Measurements from ENCODE around the gene ISLR.

The ISLR gene

DNA sequence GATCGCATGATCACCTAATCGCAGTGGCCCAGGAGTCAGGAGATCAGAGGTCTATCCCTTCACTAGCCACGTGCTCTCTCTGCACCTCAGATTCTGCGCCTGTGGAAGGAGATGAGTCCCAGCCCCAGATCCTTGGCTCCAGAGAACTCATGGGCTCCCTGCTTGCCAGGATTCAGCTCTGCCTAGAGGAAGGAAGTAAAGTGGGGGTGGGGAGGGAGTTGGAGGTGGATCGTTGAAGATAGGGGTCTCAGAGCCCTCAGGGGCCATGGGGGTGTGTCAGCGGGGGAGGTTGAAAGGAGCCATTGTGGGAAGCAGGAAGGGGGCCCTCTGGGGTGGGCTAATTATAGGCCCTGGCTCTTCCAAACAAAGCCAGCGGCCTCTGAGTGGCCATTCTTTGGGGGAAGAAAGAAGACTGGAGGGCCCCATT is 40.4 kb downstream of the ISLR start:
- DNase-seq = no peak

DNA sequence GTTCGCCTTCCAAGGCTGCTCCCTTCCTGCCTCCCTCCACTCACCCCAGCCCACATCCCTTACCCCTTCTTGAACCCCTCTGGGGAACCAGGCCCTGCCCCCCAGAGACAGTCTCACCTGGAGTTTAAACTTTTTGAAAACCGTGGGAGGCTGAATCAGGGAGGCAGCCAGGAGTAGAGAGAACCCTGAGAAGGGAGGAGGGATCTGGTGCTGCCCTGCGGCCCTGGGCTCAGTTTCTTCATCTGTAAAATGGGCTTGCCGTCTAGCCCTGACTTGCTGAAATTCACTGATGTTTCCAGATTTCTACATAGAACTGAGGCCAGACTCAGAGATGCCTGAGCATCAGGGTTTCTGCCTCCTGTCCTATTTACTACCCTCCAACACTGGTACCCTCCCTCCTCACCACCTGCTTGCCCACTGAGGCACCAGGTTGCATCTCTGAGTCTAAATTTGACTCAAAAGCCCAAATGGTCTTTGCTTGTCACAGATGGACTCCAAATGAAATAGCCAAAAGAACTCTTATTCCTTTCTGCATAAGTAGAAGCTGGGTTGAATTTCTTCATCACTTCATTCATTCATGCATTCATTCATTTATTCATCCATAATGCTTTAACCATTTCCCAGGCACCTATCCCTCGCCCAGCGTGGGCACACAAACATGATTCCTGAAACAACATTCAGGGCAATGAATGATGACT is 41.0 kb downstream of the ISLR start:
- DNase-seq = no peak

GRCh38 chr15:74215958-74216357 is 42.4 kb downstream of the ISLR start:
- no peak for DNase-seq

GRCh38 chr15:74216949-74217348 is 43.4 kb downstream of the ISLR start:
- DNase-seq = no peak

GRCh38 chr15:74217907-74218885 is 44.7 kb downstream of the ISLR start:
- DNase-seq = no peak

DNA sequence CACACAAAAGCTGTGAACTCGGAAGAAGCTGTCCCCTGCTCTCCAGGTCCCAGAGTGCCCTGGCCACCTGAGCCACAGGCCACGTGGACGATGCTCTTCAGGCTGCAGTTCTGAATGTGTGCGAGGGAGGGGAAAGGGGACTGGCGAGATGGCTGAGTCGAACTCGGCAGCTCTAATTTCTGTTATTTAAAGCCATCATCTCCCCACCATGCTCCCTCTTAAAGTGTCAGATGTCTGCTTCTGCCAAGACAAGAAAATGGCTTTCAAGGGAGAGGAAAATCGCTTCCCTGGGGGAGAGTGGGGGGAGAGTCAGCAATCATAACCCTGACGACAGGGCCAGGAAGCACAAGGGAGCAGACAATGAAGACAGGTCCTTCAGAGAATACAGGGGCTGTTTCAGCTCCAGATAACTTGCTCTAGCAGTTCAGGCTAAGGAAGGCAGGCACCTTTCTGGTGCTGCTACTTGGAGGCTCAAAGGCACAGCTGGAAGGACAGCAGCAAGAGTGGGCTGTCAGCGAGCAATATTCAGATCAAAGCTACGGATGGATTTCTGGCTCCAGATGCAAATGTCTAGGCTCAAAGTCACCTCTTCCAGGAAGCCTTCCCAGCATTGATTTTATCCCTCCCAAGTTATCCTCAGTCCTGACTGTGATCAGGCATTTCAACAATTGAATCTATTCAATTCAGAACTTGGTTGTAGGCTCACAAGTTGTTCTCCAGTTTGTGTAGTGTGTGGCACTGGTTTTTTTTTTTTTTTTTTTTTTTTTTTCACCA is 47.2 kb downstream of the ISLR start:
- no peak for DNase-seq

DNA sequence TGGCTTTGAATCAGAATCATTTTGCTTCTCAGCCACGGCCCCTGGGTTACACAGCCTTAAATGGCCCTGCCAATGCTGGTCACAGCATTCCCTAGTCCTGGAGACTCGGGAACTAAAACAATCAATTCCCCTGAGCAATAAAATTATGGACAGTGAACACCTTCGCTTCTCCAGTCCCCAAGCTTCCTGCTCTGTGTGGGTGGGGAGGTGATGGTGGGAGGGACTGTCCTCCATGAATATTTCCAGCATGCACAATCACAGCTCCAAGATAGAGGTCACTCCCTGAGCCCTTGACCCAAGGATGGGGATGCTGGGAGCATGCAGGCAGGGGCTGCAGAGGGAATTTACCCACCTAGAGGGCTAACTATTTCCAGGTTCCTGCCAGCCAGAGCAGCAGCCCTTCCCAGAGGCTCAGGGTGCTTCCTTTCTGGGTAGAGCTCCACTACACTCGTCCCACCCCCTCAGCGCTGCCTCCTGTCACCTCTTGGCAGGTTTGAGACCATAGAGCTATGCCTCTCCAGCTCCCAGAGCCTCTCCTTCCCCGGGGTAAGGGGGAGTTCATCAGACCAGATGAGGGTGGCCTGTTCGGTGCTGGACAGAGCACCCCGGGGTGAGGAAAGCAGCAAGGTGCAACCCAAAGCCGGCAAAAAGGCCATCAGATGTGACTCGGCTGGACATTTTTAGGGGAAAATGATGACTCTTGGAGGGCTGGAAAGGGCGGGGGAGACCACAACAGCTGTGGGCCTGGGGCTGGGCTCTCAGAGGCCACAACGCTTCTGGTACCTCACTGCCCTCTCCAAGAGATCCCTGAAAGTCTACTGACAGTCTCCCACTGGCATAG is 48.1 kb downstream of the ISLR start:
- no peak for DNase-seq

DNA sequence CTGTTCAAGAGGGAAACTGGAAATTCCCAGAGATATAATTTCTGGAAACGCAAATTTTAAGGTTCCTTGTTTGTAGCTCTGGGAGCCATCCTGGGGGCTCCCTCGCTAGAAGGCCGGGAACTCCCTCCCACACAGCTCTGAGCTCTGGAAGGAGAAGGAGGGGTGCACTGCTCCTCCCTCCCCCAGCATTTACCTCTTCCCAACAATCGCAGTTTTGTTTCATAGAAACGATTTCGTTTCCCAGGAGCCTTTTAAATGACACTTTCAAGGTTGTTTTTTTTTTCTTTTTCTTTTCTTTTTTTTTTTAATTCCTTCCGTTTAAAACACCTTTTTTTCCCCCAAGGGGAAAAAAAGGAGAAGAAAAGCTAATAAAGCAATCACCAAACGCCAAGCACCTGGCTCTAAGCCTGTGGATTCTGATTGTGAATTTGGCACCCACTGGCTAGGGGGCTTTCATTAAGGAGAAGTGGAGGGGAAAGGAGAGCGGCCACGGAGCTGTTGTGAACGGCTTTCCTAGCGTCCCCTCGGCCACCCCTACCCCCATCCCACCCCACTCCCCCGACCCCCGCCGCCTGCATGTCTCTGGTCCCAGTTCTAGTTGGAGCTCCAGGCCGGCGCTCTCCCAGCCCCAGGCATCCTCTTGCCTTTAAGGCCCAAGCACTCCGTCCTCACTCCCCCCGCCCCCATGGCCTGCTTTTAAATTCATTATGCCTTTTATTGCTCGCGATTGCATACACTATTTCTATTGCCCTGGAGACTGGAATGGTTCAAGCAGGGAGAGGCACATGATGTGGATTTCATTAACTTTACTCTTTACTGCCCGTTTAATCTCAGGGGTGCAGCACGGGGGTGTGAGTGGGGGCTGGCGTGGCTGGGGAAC is 49.0 kb downstream of the ISLR start:
- DNase-seq = no peak

DNA sequence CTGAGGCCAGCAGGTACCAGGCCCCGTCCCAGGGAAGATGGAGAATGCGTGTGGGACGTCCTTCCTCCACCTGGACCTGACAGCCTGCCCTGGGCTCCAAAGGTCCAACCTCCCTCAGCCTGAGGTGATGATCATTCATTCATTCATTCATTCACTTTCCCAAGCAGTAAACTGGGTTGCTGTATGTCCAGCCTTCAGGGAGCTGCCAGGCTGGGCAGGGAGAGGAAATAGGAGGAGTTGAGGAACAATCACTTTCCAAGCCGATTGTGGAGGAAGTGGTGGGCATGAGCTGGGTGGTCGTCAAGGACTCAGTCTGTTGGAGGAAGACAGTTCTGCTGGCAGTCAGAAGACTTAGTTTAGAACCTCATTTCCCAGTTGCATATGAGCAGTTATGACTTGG is 52.4 kb downstream of the ISLR start:
- DNase-seq = no peak
